Femur (tissue), 1 donor: ENCODE data around the gene SBF1.

Source experiments
- DNase-seq: peaks from one replicate; pipeline ENCODE4 v3.0.0-alpha.2; 2017

Gene SBF1

DNA sequence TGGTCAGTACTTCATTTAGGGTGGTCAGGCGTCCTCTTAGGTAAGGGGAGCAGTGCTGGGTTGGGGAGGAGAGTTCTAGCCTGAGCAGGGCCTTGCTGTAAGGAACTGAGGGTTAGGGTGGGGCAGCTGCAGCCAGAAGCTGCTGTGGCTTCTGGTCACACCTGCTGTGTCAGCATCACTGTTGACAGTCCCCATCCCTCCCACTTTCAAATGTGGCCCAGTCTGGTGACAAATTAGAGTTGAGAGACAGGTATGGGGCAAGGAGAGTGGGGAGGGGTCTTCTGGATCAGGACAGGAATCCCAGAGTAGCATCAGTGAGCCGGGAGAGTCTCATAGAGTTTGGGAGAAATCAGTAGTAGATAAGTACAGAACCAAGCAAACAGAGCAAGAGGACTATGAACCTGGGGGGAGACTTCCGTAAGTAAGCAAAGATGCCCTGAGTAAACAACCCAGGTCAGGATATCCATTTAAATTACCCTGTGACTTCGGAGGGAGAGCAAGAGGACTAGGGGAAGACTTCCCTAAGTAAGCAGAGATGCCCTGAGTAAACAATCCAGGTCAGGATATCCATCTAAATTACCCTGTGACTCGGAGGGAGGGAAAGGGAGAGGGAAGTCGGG lies 78.0 kb downstream of the SBF1 start:
- no peak for DNase-seq
